T-cell (primary cell): ENCODE results near the gene EIF5. TPM values are rescaled to one million over a fixed set of nuclear protein-coding genes. Genes with fewer than 3 reads are reported as not detected.
"Not testable (repeated sequence)": the region's sequence is repeated elsewhere in the genome, so short reads cannot be mapped to it uniquely, and the experiment has no call there.

ENCODE experiments used
- ATAC-seq, 4 experiments: fragments of 200-7000 bp in 3 of 4; fragments of 150-1000 bp in 1 of 4; cut with Tn5 transposase; replicated peaks in 1 of 4; 1 replicate in 3 of 4; 2 replicates in 1 of 4; pipeline ENCODE4 v1.10.0; 2021; ENCODE audit warnings: moderate library complexity in 3 of 4, mild to moderate bottlenecking in 2 of 4, moderate number of reproducible peaks in 1 of 4
- CTCF ChIA-PET, 2 donors: fragments of 300-600 bp; sonication (Branson Sonifier 250); formaldehyde crosslinking; loops; one replicate each; lab custom pipeline; 2022; ENCODE audit warnings: antibody characterized with exemption in 2 of 2; lab: Charles Lee
- POLR2A ChIA-PET, 2 donors: fragments of 300-600 bp; sonication (Branson Sonifier 250); formaldehyde crosslinking; loops; one replicate each; lab custom pipeline; 2022; ENCODE audit warnings: antibody characterized with exemption in 2 of 2; lab: Charles Lee
- DNase-seq, 35 experiments: peaks; one replicate each; pipeline versions ENCODE4 v3.0.0 to v3.0.0-alpha.2; 2013 to 2023
- H3K27ac ChIP-seq: one replicate; pipeline ENCODE4 v1.5.1; 2013; ENCODE audit warnings: low read length
- H3K27me3 ChIP-seq, 2 experiments: replicated peaks in 1 of 2; 1 replicate in 1 of 2; 2 replicates in 1 of 2; pipeline versions ENCODE4 v1.6.1 to v1.7.0; 2013; ENCODE audit warnings: low read length in 1 of 2, mixed read lengths in 1 of 2; ENCODE audit not compliant: control insufficient read depth in 2 of 2, insufficient read depth in 2 of 2; ENCODE audit errors: extremely low read depth in 1 of 2
- H3K36me3 ChIP-seq, 2 donors: 1 replicate in 1 of 2; 2 replicates in 1 of 2; pipeline versions ENCODE4 v1.6.1 to v1.7.0; 2013; ENCODE audit warnings: low read length in 1 of 2; ENCODE audit not compliant: control insufficient read depth in 2 of 2, insufficient read depth in 1 of 2; ENCODE audit errors: extremely low read depth in 1 of 2
- H3K4me1 ChIP-seq, 2 experiments: 1 replicate in 1 of 2; 2 replicates in 1 of 2; pipeline versions ENCODE4 v1.6.1 to v1.7.0; 2013; ENCODE audit warnings: low read length in 2 of 2, mixed read lengths in 1 of 2; ENCODE audit not compliant: insufficient read depth in 2 of 2, control insufficient read depth in 1 of 2; ENCODE audit errors: extremely low read depth in 1 of 2
- H3K4me3 ChIP-seq, 2 donors: 1 replicate in 1 of 2; 2 replicates in 1 of 2; pipeline versions ENCODE4 v1.5.1 to v1.7.0; 2013; ENCODE audit warnings: mild to moderate bottlenecking in 2 of 2, low read length in 1 of 2, moderate library complexity in 1 of 2; ENCODE audit not compliant: control insufficient read depth in 1 of 2; ENCODE audit errors: extremely low read depth in 1 of 2
- H3K9me3 ChIP-seq: 2 replicates; pipeline ENCODE4 v1.7.0; 2013
- H3K27ac Mint-ChIP-seq, 2 donors: one replicate each; pipeline ENCODE4 v1.8.0; 2020 to 2021; ENCODE audit warnings: mild to moderate bottlenecking in 2 of 2, mixed read lengths in 2 of 2
- H3K27me3 Mint-ChIP-seq, 2 donors: one replicate each; pipeline ENCODE4 v1.8.0; 2021 to 2022; ENCODE audit warnings: mixed read lengths in 2 of 2
- H3K36me3 Mint-ChIP-seq: one replicate; pipeline ENCODE4 v1.8.0; 2021; ENCODE audit warnings: mixed read lengths
- H3K4me1 Mint-ChIP-seq, 3 donors: one replicate each; pipeline ENCODE4 v1.8.0; 2020 to 2022; ENCODE audit warnings: mixed read lengths in 3 of 3, mild to moderate bottlenecking in 1 of 3
- H3K4me3 Mint-ChIP-seq, 3 donors: one replicate each; pipeline ENCODE4 v1.8.0; 2020 to 2022; ENCODE audit warnings: mild to moderate bottlenecking in 3 of 3, mixed read lengths in 3 of 3, moderate library complexity in 3 of 3
- H3K9me3 Mint-ChIP-seq, 3 donors: one replicate each; pipeline ENCODE4 v1.8.0; 2020 to 2022; ENCODE audit warnings: mixed read lengths in 3 of 3
- WGBS: methylation state at CpG from one replicate; pipeline ENCODE4 v1.1.5; 2013; ENCODE audit warnings: missing lambda C conversion rate; ENCODE audit not compliant: insufficient coverage; 5-methylcytosine and 5-hydroxymethylcytosine counted together
- total RNA-seq, 35 experiments: library from RNA in 6 of 35; stranded (reverse) in 6 of 35; fragments of 120-200 nt in 1 of 35; gene quantifications; one replicate each; pipeline versions ENCODE4 v1.2.1 to v1.2.4 and lab custom pipeline; 2013 to 2026

The EIF5 gene
- total RNA-seq, 5 donors from 2014 or later (not counting 1 experiment from before 2014, with no cell fraction given): 223 to 650 (median 261) TPM

- not testable (repeated sequence) for H3K27ac Mint-ChIP-seq, H3K4me3 ChIP-seq, H3K9me3 Mint-ChIP-seq, H3K4me1 Mint-ChIP-seq, H3K4me3 Mint-ChIP-seq, H3K4me1 ChIP-seq, H3K27ac ChIP-seq, H3K36me3 ChIP-seq, ATAC-seq, DNase-seq, H3K36me3 Mint-ChIP-seq, H3K9me3 ChIP-seq
- H3K27me3 Mint-ChIP-seq: peaks cover 12 to 15% of the 10 kb centered on the region in 2 donors
- ChIA-PET CTCF (interaction anchor here in 1 of 2 donors (0.6 kb wide), 1 partner anchor 12 kb away, joined by 3 read pairs; no protein-coding TSS in a partner anchor), POLR2A (interaction anchor here (0.6 to 1.0 kb wide), 4 partner anchors 22 to 109 kb away, joined by 3 to 6 read pairs (median 4); no protein-coding TSS in a partner anchor)
- no CpG with 5 or more reads among the region's 10 CpGs for WGBS
- H3K27me3 ChIP-seq: peaks cover 0 to 34% of the 10 kb centered on the region in 2 experiments
These were observed 23.5 kb downstream of the EIF5 start for GRCh38 chr14:103357552-103357951.

GRCh38 chr14:103360548-103360947, 26.5 kb downstream of the EIF5 start:
- Histone ChIP-seq H3K36me3 (no peaks in the 10 kb centered on the region), H3K4me1 (peaks cover 0 to under 1% of the 10 kb centered on the region in 2 experiments), H3K9me3 (no peaks in the 10 kb centered on the region), H3K4me3 (no peak overlapping the region), H3K27ac (no peak overlapping the region), H3K27me3 (peaks cover 0 to 9% of the 10 kb centered on the region in 2 experiments)
- ATAC-seq: no peak
- no peak for DNase-seq
- Mint-ChIP-seq H3K27me3 (peaks cover 8 to 12% of the 10 kb centered on the region in 2 donors), H3K27ac (no peak overlapping the region), H3K4me1 (peaks cover 0 to 5% (median 0%) of the 10 kb centered on the region in 3 donors), H3K9me3 (peaks cover 12 to 22% (median 15%) of the 10 kb centered on the region in 3 donors), H3K36me3 (peaks cover 9% of the 10 kb centered on the region), H3K4me3 (no peak overlapping the region)
- ChIA-PET POLR2A (interaction anchor here in 1 of 2 donors (0.5 kb wide), 1 partner anchor 15 kb away, joined by 4 read pairs; no protein-coding TSS in a partner anchor), CTCF (no interaction called here)
- 97% methylated on average over 3 of the region's 7 CpGs for WGBS

- CTCF ChIA-PET: no interaction called here
These were observed 27.8 kb downstream of the EIF5 start for GRCh38 chr14:103361867-103362266.

GRCh38 chr14:103362780-103363179, 28.7 kb downstream of the EIF5 start:
- 80% methylated on average over 1 of the region's 1 CpG for WGBS
- POLR2A ChIA-PET: no interaction called here

More at GRCh38 chr14:103361867-103362266, 27.8 kb downstream of the EIF5 start:
- Histone ChIP-seq H3K36me3 (no peaks in the 10 kb centered on the region), H3K9me3 (no peaks in the 10 kb centered on the region), H3K27me3 (peaks cover 0 to 12% of the 10 kb centered on the region in 2 experiments), H3K4me3 (no peak overlapping the region), H3K4me1 (no peaks in the 10 kb centered on the region), H3K27ac (no peak overlapping the region)
- no peak overlapping the region for H3K27ac Mint-ChIP-seq
- 100% methylated on average over 1 of the region's 5 CpGs for WGBS
- DNase-seq: no peak
- H3K27me3 Mint-ChIP-seq: peaks cover 8 to 12% of the 10 kb centered on the region in 2 donors
- peaks cover 0 to 2% (median 0%) of the 10 kb centered on the region in 3 donors for H3K4me1 Mint-ChIP-seq
- H3K9me3 Mint-ChIP-seq: peaks cover 12 to 22% (median 15%) of the 10 kb centered on the region in 3 donors
- POLR2A ChIA-PET: no interaction called here
- no peak overlapping the region for H3K4me3 Mint-ChIP-seq
- H3K36me3 Mint-ChIP-seq: peaks cover 9% of the 10 kb centered on the region
- ATAC-seq: no peak

GRCh38 chr14:103366741-103367140, 32.7 kb downstream of the EIF5 start:
- ChIA-PET CTCF (interaction anchor here in 1 of 2 donors (1.1 kb wide), 1 partner anchor 26 kb away, joined by 5 read pairs; no protein-coding TSS in a partner anchor), POLR2A (no interaction called here)
- H3K4me1 Mint-ChIP-seq: no peaks in the 10 kb centered on the region
- H3K9me3 ChIP-seq: no peaks in the 10 kb centered on the region
- peaks cover 11 to 22% (median 15%) of the 10 kb centered on the region in 3 donors for H3K9me3 Mint-ChIP-seq
- no peaks in the 10 kb centered on the region for H3K36me3 ChIP-seq
- H3K4me3 ChIP-seq: no peak overlapping the region
- no peak for ATAC-seq
- H3K27me3 ChIP-seq: peaks cover 0 to 4% of the 10 kb centered on the region in 2 experiments
- peaks cover 9% of the 10 kb centered on the region for H3K36me3 Mint-ChIP-seq
- no peaks in the 10 kb centered on the region for H3K4me1 ChIP-seq
- no peak overlapping the region for H3K27ac Mint-ChIP-seq
- no peak for DNase-seq
- 63% methylated on average over 3 of the region's 6 CpGs for WGBS
- H3K4me3 Mint-ChIP-seq: no peak overlapping the region
- H3K27me3 Mint-ChIP-seq: peaks cover under 1 to 1% of the 10 kb centered on the region in 2 donors
- H3K27ac ChIP-seq: no peak overlapping the region

More at GRCh38 chr14:103362780-103363179, 28.7 kb downstream of the EIF5 start:
- Mint-ChIP-seq H3K9me3 (peaks cover 12 to 22% (median 15%) of the 10 kb centered on the region in 3 donors), H3K27ac (no peak overlapping the region), H3K4me3 (no peak overlapping the region), H3K4me1 (no peaks in the 10 kb centered on the region), H3K27me3 (peaks cover 8 to 12% of the 10 kb centered on the region in 2 donors), H3K36me3 (peaks cover 9% of the 10 kb centered on the region)
- no peak overlapping the region for H3K27ac ChIP-seq
- H3K4me1 ChIP-seq: no peaks in the 10 kb centered on the region
- DNase-seq (no peak), ATAC-seq (no peak)
- H3K9me3 ChIP-seq: no peaks in the 10 kb centered on the region
- no peak overlapping the region for H3K4me3 ChIP-seq
- CTCF ChIA-PET: no interaction called here
- H3K27me3 ChIP-seq: peaks cover 0 to 12% of the 10 kb centered on the region in 2 experiments
- no peaks in the 10 kb centered on the region for H3K36me3 ChIP-seq

GRCh38 chr14:103367995-103368394, 34.0 kb downstream of the EIF5 start:
- POLR2A ChIA-PET: no interaction called here
- DNase-seq (no peak), ATAC-seq (no peak)
- Mint-ChIP-seq H3K4me3 (no peak overlapping the region), H3K27me3 (peaks cover 0 to 1% of the 10 kb centered on the region in 2 donors), H3K27ac (no peak overlapping the region), H3K36me3 (peaks cover 9% of the 10 kb centered on the region), H3K9me3 (peaks cover 7 to 15% (median 8%) of the 10 kb centered on the region in 3 donors), H3K4me1 (no peaks in the 10 kb centered on the region)
- peaks cover 0 to 4% of the 10 kb centered on the region in 2 experiments for H3K27me3 ChIP-seq
- no peak overlapping the region for H3K27ac ChIP-seq
- no peak overlapping the region for H3K4me3 ChIP-seq
- H3K4me1 ChIP-seq: no peaks in the 10 kb centered on the region
- 100% methylated on average over 3 of the region's 4 CpGs for WGBS
- CTCF ChIA-PET: interaction anchor here in 1 of 2 donors (0.5 kb wide), 1 partner anchor 1309 kb away, joined by 8 read pairs; no protein-coding TSS in a partner anchor
- no peaks in the 10 kb centered on the region for H3K9me3 ChIP-seq
- no peaks in the 10 kb centered on the region for H3K36me3 ChIP-seq
